Measurements from ENCODE around the gene CYGB. TPM values are rescaled to one million over a fixed set of nuclear protein-coding genes. Genes with fewer than 3 reads are reported as not detected.

CYGB gene
- polyA plus RNA-seq, 1 donor (not counting 4 experiments of a cell fraction or from before 2014, with no cell fraction given) = 10.3 TPM

DNA sequence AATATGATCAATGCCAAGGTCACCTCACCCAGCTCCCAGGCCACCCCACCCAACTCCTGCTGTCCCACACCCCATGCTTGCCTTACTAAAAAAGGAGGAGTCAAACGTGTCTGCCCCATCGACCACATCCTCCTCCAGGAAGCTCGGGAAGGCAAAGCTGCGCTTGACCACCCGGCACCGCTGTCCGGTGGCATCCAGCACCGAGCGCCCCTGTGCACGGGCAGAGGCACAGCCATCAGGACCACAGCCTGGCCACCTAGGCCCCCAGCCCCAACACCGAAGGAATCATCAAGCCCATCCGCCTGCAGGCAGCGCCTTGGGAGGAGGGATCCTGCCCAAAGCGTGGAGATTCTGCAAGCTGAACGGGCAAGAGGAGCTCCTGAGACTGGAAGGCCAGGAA lies 59.9 kb downstream of the CYGB start:
- Histone ChIP-seq H3K9ac (ENCODE audit: control insufficient read depth, extremely low read depth, insufficient read depth, low read length) (no peak overlapping the region), H3K27me3 (ENCODE audit: control insufficient read depth, extremely low read depth, insufficient read depth, low read length) (no peaks in the 10 kb centered on the region), H3K79me2 (ENCODE audit: control insufficient read depth, insufficient read depth, low read length) (no peaks in the 10 kb centered on the region), H3K4me2 (ENCODE audit: control insufficient read depth, extremely low read depth, insufficient read depth, low read depth, low read length) (no peak overlapping the region), H4K20me1 (ENCODE audit: control insufficient read depth, extremely low read depth, insufficient read depth, low read length) (no peaks in the 10 kb centered on the region), H3K36me3 (ENCODE audit: control insufficient read depth in 2 of 2, extremely low read depth in 1 of 2, insufficient read depth in 2 of 2, low read length in 2 of 2) (peaks cover 7 to 44% of the 10 kb centered on the region in 2 experiments), H3K9me1 (ENCODE audit: control insufficient read depth, extremely low read depth, insufficient read depth, low read length) (no peaks in the 10 kb centered on the region), H3K4me1 (ENCODE audit: control insufficient read depth, extremely low read depth, insufficient read depth, low read length) (no peaks in the 10 kb centered on the region), H3K9me3 (ENCODE audit: control insufficient read depth, low read depth, low read length) (no peaks in the 10 kb centered on the region), H3K4me3 (ENCODE audit: control insufficient read depth in 2 of 3, extremely low read depth in 1 of 3, insufficient read depth in 2 of 3, low read depth in 1 of 3, low read length in 3 of 3) (no peak overlapping the region), H2AFZ (ENCODE audit: control insufficient read depth, low read length) (no peak overlapping the region), H3K27ac (ENCODE audit: control insufficient read depth, insufficient read depth, low read length) (no peak overlapping the region)
- TF ChIP-seq, protein P1, sequence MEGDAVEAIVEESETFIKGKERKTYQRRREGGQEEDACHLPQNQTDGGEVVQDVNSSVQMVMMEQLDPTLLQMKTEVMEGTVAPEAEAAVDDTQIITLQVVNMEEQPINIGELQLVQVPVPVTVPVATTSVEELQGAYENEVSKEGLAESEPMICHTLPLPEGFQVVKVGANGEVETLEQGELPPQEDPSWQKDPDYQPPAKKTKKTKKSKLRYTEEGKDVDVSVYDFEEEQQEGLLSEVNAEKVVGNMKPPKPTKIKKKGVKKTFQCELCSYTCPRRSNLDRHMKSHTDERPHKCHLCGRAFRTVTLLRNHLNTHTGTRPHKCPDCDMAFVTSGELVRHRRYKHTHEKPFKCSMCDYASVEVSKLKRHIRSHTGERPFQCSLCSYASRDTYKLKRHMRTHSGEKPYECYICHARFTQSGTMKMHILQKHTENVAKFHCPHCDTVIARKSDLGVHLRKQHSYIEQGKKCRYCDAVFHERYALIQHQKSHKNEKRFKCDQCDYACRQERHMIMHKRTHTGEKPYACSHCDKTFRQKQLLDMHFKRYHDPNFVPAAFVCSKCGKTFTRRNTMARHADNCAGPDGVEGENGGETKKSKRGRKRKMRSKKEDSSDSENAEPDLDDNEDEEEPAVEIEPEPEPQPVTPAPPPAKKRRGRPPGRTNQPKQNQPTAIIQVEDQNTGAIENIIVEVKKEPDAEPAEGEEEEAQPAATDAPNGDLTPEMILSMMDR (optimal IDR thresholded peaks at IDR 0.05 in 1 of 3, IDR thresholded peaks at IDR 0.05 in 1 of 3, conservative IDR thresholded peaks at IDR 0.05 in 1 of 3; ENCODE audit: extremely low read depth in 1 of 3, insufficient read depth in 2 of 3, low read length in 3 of 3) = no peak
- TF ChIP-seq EZH2 (IDR thresholded peaks at IDR 0.05; ENCODE audit: low read length) = no peak
- FAIRE-seq (no peak), DNase-seq (ENCODE audit: low read depth, low spot score) (no peak)
- dilution Hi-C loops (cut with MboI; ENCODE audit: extremely low pct_ligation_motif_present, low sequenced_read_pairs) = no loop called here

Small RNA genes lying within 50 kb of the gene (small RNA-seq; reads per million reads assigned to genes)
- gene SNORD1A (ENCODE audit: insufficient read length in 3 of 3, low read depth in 3 of 3, low replicate concordance in 1 of 3) (0 reads per million in 3 experiments), gene SNORD1B (ENCODE audit: insufficient read length in 3 of 3, low read depth in 3 of 3, low replicate concordance in 1 of 3) (448 to 4,463 (median 3,979) reads per million in 3 experiments)

Other genes starting within 250 kb of the CYGB start
- gene QRICH2, start 229.4 kb downstream of the CYGB start, polyA plus RNA-seq = 1.1 to 4.8 TPM (median 1.6 TPM) in 3 replicates
- gene PRPSAP1, start 183.8 kb downstream of the CYGB start, polyA plus RNA-seq = 41.7 to 76.4 TPM (median 51.4 TPM) in 3 replicates
- gene SPHK1, start 153.1 kb downstream of the CYGB start, polyA plus RNA-seq = 50.2 to 113 TPM (median 84.7 TPM) in 3 replicates
- gene UBE2O, start 84.6 kb downstream of the CYGB start, polyA plus RNA-seq = 8.9 to 12.3 TPM (median 10.9 TPM) in 3 replicates
- gene AANAT, start 70.1 kb downstream of the CYGB start, polyA plus RNA-seq = not detected in 3 replicates
- gene RHBDF2, start 36.3 kb downstream of the CYGB start, polyA plus RNA-seq = 14.9 to 22.6 TPM (median 20.6 TPM) in 3 replicates
- gene PRCD, start 2.3 kb upstream of the CYGB start, polyA plus RNA-seq = 0.65 to 1.7 TPM (median 1.2 TPM) in 3 replicates
- gene ST6GALNAC2, start 48.2 kb upstream of the CYGB start, polyA plus RNA-seq = 38.7 to 63.2 TPM (median 45.8 TPM) in 3 replicates
- gene ST6GALNAC1, start 106.0 kb upstream of the CYGB start, polyA plus RNA-seq = 0.28 to 0.84 TPM (median 0.46 TPM) in 3 replicates
- gene MXRA7, start 173.3 kb upstream of the CYGB start, polyA plus RNA-seq = 113 to 118 TPM (median 114 TPM) in 3 replicates
- 11.0 to 14.6 TPM (median 12.0 TPM) in 3 replicates for gene JMJD6, start 188.9 kb upstream of the CYGB start, polyA plus RNA-seq
- 32.3 to 48.3 TPM (median 37.6 TPM) in 3 replicates for gene METTL23, start 189.1 kb upstream of the CYGB start, polyA plus RNA-seq
- gene SRSF2, start 199.6 kb upstream of the CYGB start, polyA plus RNA-seq = 161 to 249 TPM (median 197 TPM) in 3 replicates
- 14.6 to 17.6 TPM (median 15.2 TPM) in 3 replicates for gene MFSD11, start 200.4 kb upstream of the CYGB start, polyA plus RNA-seq